CD4-positive, alpha-beta memory T cell (primary cell): ENCODE data around the gene MYL6. TPM values are rescaled to one million over a fixed set of nuclear protein-coding genes. Genes with fewer than 3 reads are reported as not detected.

Source experiments
- CTCF ChIA-PET: fragments of 350-600 bp; sonication (Branson Sonifier 250); formaldehyde crosslinking; loops from one replicate; lab custom pipeline; 2021; ENCODE audit warnings: inconsistent platforms; ENCODE audit not compliant: partially characterized antibody; lab: Charles Lee
- POLR2A ChIA-PET: fragments of 350-600 bp; sonication (Branson Sonifier 250); formaldehyde crosslinking; loops from one replicate; lab custom pipeline; 2021; ENCODE audit not compliant: partially characterized antibody; lab: Charles Lee
- DNase-seq, 5 donors: peaks; one replicate each; pipeline versions ENCODE4 v3.0.0 to v3.0.0-alpha.2; 2020 to 2022; ENCODE audit warnings: mixed read lengths in 1 of 5
- H3K27ac ChIP-seq: one replicate; pipeline ENCODE4 v1.7.0; 2013; ENCODE audit warnings: low read depth, low read length
- H3K27me3 ChIP-seq: 2 replicates; pipeline ENCODE4 v1.7.0; 2013; ENCODE audit warnings: mild to moderate bottlenecking, low read length, moderate library complexity; ENCODE audit not compliant: insufficient read depth
- H3K36me3 ChIP-seq: 2 replicates; pipeline ENCODE4 v1.7.0; 2013; ENCODE audit warnings: mild to moderate bottlenecking, low read length, moderate library complexity; ENCODE audit not compliant: insufficient read depth
- H3K4me1 ChIP-seq: 2 replicates; pipeline ENCODE4 v1.7.0; 2013; ENCODE audit warnings: mild to moderate bottlenecking, low read length, moderate library complexity; ENCODE audit not compliant: insufficient read depth
- H3K4me3 ChIP-seq, 2 donors: one replicate each; pipeline ENCODE4 v1.7.0; 2013; ENCODE audit warnings: low read length in 2 of 2, mild to moderate bottlenecking in 1 of 2
- H3K9me3 ChIP-seq, 2 donors: one replicate each; pipeline ENCODE4 v1.7.0; 2013; ENCODE audit warnings: low read length in 2 of 2, control low read depth in 1 of 2; ENCODE audit not compliant: control insufficient read depth in 1 of 2
- H3K27ac Mint-ChIP-seq, 7 donors: one replicate each; pipeline ENCODE4 v1.8.0; 2020 to 2021; ENCODE audit warnings: mixed read lengths in 7 of 7, mild to moderate bottlenecking in 6 of 7, inconsistent platforms in 3 of 7, moderate library complexity in 3 of 7
- H3K27me3 Mint-ChIP-seq, 2 donors: one replicate each; pipeline ENCODE4 v1.8.0; 2020 to 2021; ENCODE audit warnings: mixed read lengths in 2 of 2
- H3K36me3 Mint-ChIP-seq, 2 donors: one replicate each; pipeline ENCODE4 v1.8.0; 2020 to 2021; ENCODE audit warnings: mixed read lengths in 2 of 2, inconsistent platforms in 1 of 2, mild to moderate bottlenecking in 1 of 2
- H3K4me1 Mint-ChIP-seq, 4 donors: one replicate each; pipeline ENCODE4 v1.8.0; 2020 to 2021; ENCODE audit warnings: mixed read lengths in 4 of 4, mild to moderate bottlenecking in 1 of 4
- H3K4me3 Mint-ChIP-seq, 8 donors: one replicate each; pipeline ENCODE4 v1.8.0; 2020 to 2021; ENCODE audit warnings: mixed read lengths in 8 of 8, mild to moderate bottlenecking in 7 of 8, moderate library complexity in 6 of 8, inconsistent platforms in 3 of 8
- H3K9me3 Mint-ChIP-seq, 8 donors: one replicate each; pipeline ENCODE4 v1.8.0; 2020 to 2021; ENCODE audit warnings: mixed read lengths in 8 of 8, mild to moderate bottlenecking in 5 of 8, inconsistent platforms in 3 of 8, moderate library complexity in 1 of 8
- intact Hi-C: fragments of 100-400 bp; cut with micrococcal nuclease; formaldehyde crosslinking; loops from one replicate; pipeline ENCODE4 v1.15.1; 2023
- polyA plus RNA-seq, 2 donors: library from polyadenylated mRNA; unstranded; fragments of 300-500 nt; fragmentation: Illumina TruSeq; gene quantifications; one replicate each; pipeline ENCODE4 v1.2.3, GENCODE V29; 2021
- total RNA-seq, 2 experiments: library from RNA; stranded (reverse); gene quantifications; one replicate each; pipeline ENCODE4 v1.2.3, GENCODE V29; 2021

MYL6 gene
- total and polyA plus RNA-seq, 4 experiments from 2014 or later: 567 to 3,317 (median 1,365) TPM

- H3K36me3 ChIP-seq: peaks cover 35% of the 10 kb centered on the region
- peak overlapping the region in 3 of 7 donors; percentile 33 to 55 (median 37) for H3K27ac Mint-ChIP-seq
- H3K4me1 ChIP-seq: no peaks in the 10 kb centered on the region
- no peaks in the 10 kb centered on the region for H3K9me3 Mint-ChIP-seq
- no peak overlapping the region for H3K27ac ChIP-seq
- H3K27me3 ChIP-seq: no peaks in the 10 kb centered on the region
- intact Hi-C loops: loop anchor here (1.0 kb wide), 1 partner anchor 258 kb away; no protein-coding TSS in a partner anchor
- no peaks in the 10 kb centered on the region for H3K9me3 ChIP-seq
- peaks cover 27 to 50% of the 10 kb centered on the region in 2 donors for H3K36me3 Mint-ChIP-seq
- H3K4me1 Mint-ChIP-seq: peaks cover 0 to 4% (median 2%) of the 10 kb centered on the region in 4 donors
- CTCF ChIA-PET: interaction anchor here (1.1 to 5.2 kb wide), 8 partner anchors 12 to 257 kb away, joined by 3 to 30 read pairs (median 7); partner anchors contain the start of genes RNF41 and ZC3H10
- no peaks in the 10 kb centered on the region for H3K27me3 Mint-ChIP-seq
- H3K4me3 Mint-ChIP-seq: no peak overlapping the region
- DNase-seq: peak in 4 of 5 donors; percentile 22 to 48 (median 24)
- POLR2A ChIA-PET: interaction anchor here (1.3 to 1.5 kb wide), 3 partner anchors 14 to 78 kb away, joined by 3 to 7 read pairs (median 3); partner anchors contain the start of genes ESYT1 and RNF41
- no peak overlapping the region for H3K4me3 ChIP-seq
Measured at GRCh38 chr12:56206452-56207166, 48.5 kb downstream of the MYL6 start.

GRCh38 chr12:56208006-56208405 lies 49.8 kb downstream of the MYL6 start:
- no peaks in the 10 kb centered on the region for H3K9me3 ChIP-seq
- H3K27ac ChIP-seq: no peak overlapping the region
- no peak overlapping the region for H3K4me3 Mint-ChIP-seq
- intact Hi-C loops: no loop called here
- H3K36me3 Mint-ChIP-seq: peaks cover 35 to 62% of the 10 kb centered on the region in 2 donors
- H3K27ac Mint-ChIP-seq: no peak overlapping the region
- no peaks in the 10 kb centered on the region for H3K9me3 Mint-ChIP-seq
- no peaks in the 10 kb centered on the region for H3K4me1 ChIP-seq
- H3K4me1 Mint-ChIP-seq: peaks cover 0 to 3% (median under 1%) of the 10 kb centered on the region in 4 donors
- H3K27me3 Mint-ChIP-seq: no peaks in the 10 kb centered on the region
- H3K4me3 ChIP-seq: no peak overlapping the region
- no peak for DNase-seq
- H3K36me3 ChIP-seq: peaks cover 48% of the 10 kb centered on the region
- POLR2A ChIA-PET: interaction anchor here (0.6 to 2.1 kb wide), 5 partner anchors 12 to 256 kb away, joined by 3 to 11 read pairs (median 3); partner anchors contain the start of genes ESYT1, RNF41 and SMARCC2
- no peaks in the 10 kb centered on the region for H3K27me3 ChIP-seq
- CTCF ChIA-PET: interaction anchor here (0.5 to 5.2 kb wide), 8 partner anchors 11 to 543 kb away, joined by 3 to 30 read pairs (median 3); partner anchors contain the start of gene RNF41

Other genes starting within 250 kb of the MYL6 start
- gene PYM1, start 230.5 kb upstream of the MYL6 start, total RNA-seq: 10 to 100 TPM; 35.7 to 39.3 TPM
- 10 to 100 TPM; 75.1 to 86.9 TPM for gene PYM1, start 230.5 kb upstream of the MYL6 start, polyA plus RNA-seq
- 1,000 to 10,000 TPM; 1,301 to 1,410 TPM for gene DGKA, start 227.2 kb upstream of the MYL6 start, total RNA-seq
- 100 to 1,000 TPM; 195 to 493 TPM for gene DGKA, start 227.2 kb upstream of the MYL6 start, polyA plus RNA-seq
- not detected for gene PMEL, start 192.3 kb upstream of the MYL6 start, total RNA-seq
- not detected for gene PMEL, start 192.3 kb upstream of the MYL6 start, polyA plus RNA-seq
- gene CDK2, start 191.5 kb upstream of the MYL6 start, total RNA-seq: 10 to 100 TPM; 17.5 to 21.5 TPM
- 1 to 10 TPM; 4.7 to 5.7 TPM for gene CDK2, start 191.5 kb upstream of the MYL6 start, polyA plus RNA-seq
- 100 to 1,000 TPM; 106 to 112 TPM for gene RAB5B, start 184.3 kb upstream of the MYL6 start, total RNA-seq
- 10 to 100 TPM; 67.5 to 80.8 TPM for gene RAB5B, start 184.3 kb upstream of the MYL6 start, polyA plus RNA-seq
- 1 to 10 TPM; 5.4 to 5.9 TPM for gene SUOX, start 161.1 kb upstream of the MYL6 start, total RNA-seq
- not detected for gene SUOX, start 161.1 kb upstream of the MYL6 start, polyA plus RNA-seq
- gene IKZF4, start 137.3 kb upstream of the MYL6 start, total RNA-seq: 1 to 10 TPM; 7.2 to 7.9 TPM
- gene IKZF4, start 137.3 kb upstream of the MYL6 start, polyA plus RNA-seq: 1 to 10 TPM in 1 of 2 donors, under 1 TPM in 1; 0.37 to 2.2 TPM
- gene RPS26, start 116.4 kb upstream of the MYL6 start, total RNA-seq: 10 to 100 TPM; 55.6 to 55.8 TPM
- 1,000 to 10,000 TPM in 1 of 2 donors, 100 to 1,000 TPM in 1; 386 to 1,449 TPM for gene RPS26, start 116.4 kb upstream of the MYL6 start, polyA plus RNA-seq
- 1 to 10 TPM; 5.9 to 6.9 TPM for gene ERBB3, start 78.2 kb upstream of the MYL6 start, total RNA-seq
- gene ERBB3, start 78.2 kb upstream of the MYL6 start, polyA plus RNA-seq: under 1 TPM; 0.61 to 0.70 TPM
- 100 to 1,000 TPM; 106 to 108 TPM for gene PA2G4, start 53.8 kb upstream of the MYL6 start, total RNA-seq
- 100 to 1,000 TPM; 204 to 223 TPM for gene PA2G4, start 53.8 kb upstream of the MYL6 start, polyA plus RNA-seq
- gene RPL41, start 41.7 kb upstream of the MYL6 start, total RNA-seq: 1,000 to 10,000 TPM; 5,438 to 5,728 TPM
- gene RPL41, start 41.7 kb upstream of the MYL6 start, polyA plus RNA-seq: 1,000 to 10,000 TPM; 6,058 to 8,691 TPM
- 10 to 100 TPM; 16.3 to 19.6 TPM for gene ZC3H10, start 40.1 kb upstream of the MYL6 start, total RNA-seq
- 1 to 10 TPM in 1 of 2 donors, under 1 TPM in 1; 0.27 to 3.9 TPM for gene ZC3H10, start 40.1 kb upstream of the MYL6 start, polyA plus RNA-seq
- 100 to 1,000 TPM; 249 to 258 TPM for gene ESYT1, start 30.1 kb upstream of the MYL6 start, total RNA-seq
- gene ESYT1, start 30.1 kb upstream of the MYL6 start, polyA plus RNA-seq: 100 to 1,000 TPM; 395 to 690 TPM
- gene MYL6B, start 5.8 kb upstream of the MYL6 start, total RNA-seq: 1 to 10 TPM; 2.6 to 3.4 TPM
- gene MYL6B, start 5.8 kb upstream of the MYL6 start, polyA plus RNA-seq: 1 to 10 TPM; 1.8 to 4.8 TPM
- gene SMARCC2, start 31.1 kb downstream of the MYL6 start, total RNA-seq: 100 to 1,000 TPM; 192 to 199 TPM
- 10 to 100 TPM; 27.0 to 90.9 TPM for gene SMARCC2, start 31.1 kb downstream of the MYL6 start, polyA plus RNA-seq
- gene RNF41, start 63.6 kb downstream of the MYL6 start, total RNA-seq: 10 to 100 TPM; 38.1 to 44.8 TPM
- gene RNF41, start 63.6 kb downstream of the MYL6 start, polyA plus RNA-seq: 10 to 100 TPM; 33.2 to 46.7 TPM
- 10 to 100 TPM; 16.9 to 19.1 TPM for gene NABP2, start 66.0 kb downstream of the MYL6 start, total RNA-seq
- gene NABP2, start 66.0 kb downstream of the MYL6 start, polyA plus RNA-seq: 1 to 10 TPM; 4.1 to 4.7 TPM
- 1 to 10 TPM in 1 of 2 experiments, under 1 TPM in 1; 0.64 to 2.1 TPM for gene SLC39A5, start 71.7 kb downstream of the MYL6 start, total RNA-seq
- gene SLC39A5, start 71.7 kb downstream of the MYL6 start, polyA plus RNA-seq: not detected
- 10 to 100 TPM; 44.1 to 44.5 TPM for gene ANKRD52, start 100.0 kb downstream of the MYL6 start, total RNA-seq
- 10 to 100 TPM in 1 of 2 donors, 1 to 10 TPM in 1; 3.4 to 25.1 TPM for gene ANKRD52, start 100.0 kb downstream of the MYL6 start, polyA plus RNA-seq
- 10 to 100 TPM; 35.3 to 38.6 TPM for gene COQ10A, start 108.6 kb downstream of the MYL6 start, total RNA-seq
- 10 to 100 TPM in 1 of 2 donors, 1 to 10 TPM in 1; 8.7 to 11.7 TPM for gene COQ10A, start 108.6 kb downstream of the MYL6 start, polyA plus RNA-seq
- 100 to 1,000 TPM; 134 to 136 TPM for gene CS, start 142.0 kb downstream of the MYL6 start, total RNA-seq
- 10 to 100 TPM; 73.1 to 98.7 TPM for gene CS, start 142.0 kb downstream of the MYL6 start, polyA plus RNA-seq
- gene CNPY2, start 157.6 kb downstream of the MYL6 start, total RNA-seq: 10 to 100 TPM; 93.5 to 95.8 TPM
- gene CNPY2, start 157.6 kb downstream of the MYL6 start, polyA plus RNA-seq: 100 to 1,000 TPM; 174 to 184 TPM
- gene PAN2, start 175.6 kb downstream of the MYL6 start, total RNA-seq: 100 to 1,000 TPM; 193 to 203 TPM
- gene PAN2, start 175.6 kb downstream of the MYL6 start, polyA plus RNA-seq: 10 to 100 TPM in 1 of 2 donors, 1 to 10 TPM in 1; 5.6 to 10.2 TPM
- 10 to 100 TPM; 34.1 to 34.4 TPM for gene IL23A, start 180.5 kb downstream of the MYL6 start, total RNA-seq
- gene IL23A, start 180.5 kb downstream of the MYL6 start, polyA plus RNA-seq: 10 to 100 TPM; 30.3 to 40.1 TPM
- 100 to 1,000 TPM; 192 to 193 TPM for gene STAT2, start 201.7 kb downstream of the MYL6 start, total RNA-seq
- gene STAT2, start 201.7 kb downstream of the MYL6 start, polyA plus RNA-seq: 10 to 100 TPM; 74.4 to 80.6 TPM
- gene APOF, start 204.5 kb downstream of the MYL6 start, total RNA-seq: not detected
- gene APOF, start 204.5 kb downstream of the MYL6 start, polyA plus RNA-seq: not detected